ENCODE results near the gene CSTPP1. TPM values are rescaled to one million over a fixed set of nuclear protein-coding genes. Genes with fewer than 3 reads are reported as not detected.

Gene CSTPP1
- total and polyA plus RNA-seq, 2 of the 8 experiments (the other 6 are each of a cell fraction or from before 2014, with no cell fraction given): 24.2 to 28.7 TPM

- no peaks in the 10 kb centered on the region for H3K9me3 ChIP-seq (ENCODE audit: insufficient read depth in 2 of 2, low read depth in 1 of 2, low read length in 1 of 2)
- CTCF ChIA-PET (ENCODE audit: partially characterized antibody): interaction anchor here (0.6 to 6.3 kb wide), 16 partner anchors 8 to 261 kb away, joined by 3 to 81 read pairs (median 4); partner anchors contain the start of gene LRP4
- no peak overlapping the region for H4K5ac ChIP-seq (ENCODE audit: insufficient read length, low read depth, low read length)
- H3K18ac ChIP-seq (ENCODE audit: extremely low read depth, low read length): no peak overlapping the region
- no peak overlapping the region for H3K27ac ChIP-seq (ENCODE audit: low read depth, low read length)
- POLR2A ChIA-PET (ENCODE audit: partially characterized antibody): interaction anchor here (0.6 to 1.5 kb wide), 8 partner anchors 9 to 1308 kb away, joined by 3 to 6 read pairs (median 3); no protein-coding TSS in a partner anchor
- peaks cover 0 to 4% (median 2%) of the 10 kb centered on the region in 4 experiments; a peak in 4 of 7 replicates for H3K4me1 ChIP-seq (replicated peaks in 1 of 4; ENCODE audit: control insufficient read depth in 3 of 4, insufficient read depth in 4 of 4, low read length in 3 of 4)
- H4K91ac ChIP-seq (replicated peaks; ENCODE audit: insufficient read length, low read length): no peak overlapping the region
- H2BK5ac ChIP-seq (ENCODE audit: low read depth, low read length): no peak overlapping the region
- no peaks in the 10 kb centered on the region for H3K36me3 ChIP-seq (ENCODE audit: control insufficient read depth in 2 of 4, insufficient read depth in 4 of 4, low read length in 3 of 4)
- no peak overlapping the region for H2BK20ac ChIP-seq (ENCODE audit: low read length)
- H2AFZ ChIP-seq (ENCODE audit: low read length): no peak overlapping the region
- H2AK5ac ChIP-seq (ENCODE audit: low read depth, low read length): no peak overlapping the region
- FAIRE-seq (no peak), DNase-seq (ENCODE audit: low read depth in 1 of 2, low spot score in 2 of 2) (no peak)
- no peaks in the 10 kb centered on the region for H3K79me2 ChIP-seq (ENCODE audit: control insufficient read depth in 1 of 2, insufficient read depth in 2 of 2, low read length in 2 of 2)
- H2BK12ac ChIP-seq (ENCODE audit: low read depth, low read length): no peak overlapping the region
- H3K9ac ChIP-seq (replicated peaks in 1 of 4; ENCODE audit: extremely low read depth in 1 of 4, low read depth in 3 of 4, low read length in 3 of 4): 0 out of 7 replicates have a peak overlapping the region, but pooled peaks of 1 of the 4 experiments have one; percentile 18
- H3K56ac ChIP-seq (replicated peaks; ENCODE audit: insufficient read length, low read depth, low read length): no peak overlapping the region
- H4K20me1 ChIP-seq (replicated peaks in 1 of 2; ENCODE audit: control insufficient read depth in 1 of 2, insufficient read depth in 2 of 2, low read length in 2 of 2): peaks cover 0 to 2% of the 10 kb centered on the region in 2 experiments
- H2BK15ac ChIP-seq (ENCODE audit: low read length): no peak overlapping the region
- no peak overlapping the region for H3K14ac ChIP-seq (ENCODE audit: insufficient read length)
- H3K4me2 ChIP-seq (ENCODE audit: insufficient read depth in 1 of 2, low read depth in 2 of 2, low read length in 2 of 2): no peak overlapping the region
- H4K8ac ChIP-seq (ENCODE audit: extremely low read depth, insufficient read depth, low read length): no peak overlapping the region
- no peak overlapping the region for H3K23ac ChIP-seq (ENCODE audit: insufficient read length)
- no peaks in the 10 kb centered on the region for H3K79me1 ChIP-seq (ENCODE audit: low read depth, low read length)
- WGBS, 2 experiments (ENCODE audit: extremely low coverage in 1 of 2, insufficient coverage in 1 of 2, insufficient read length in 1 of 2, insufficient replicate concordance in 2 of 2, low coverage in 1 of 2, low lambda C conversion rate in 2 of 2, missing lambda C conversion rate in 1 of 2): 82 to 100% methylated on average over 1 to 18 of the region's 18 CpGs
- H3K23me2 ChIP-seq (ENCODE audit: low read depth, low read length): no peaks in the 10 kb centered on the region
- H3K27me3 ChIP-seq (replicated peaks in 1 of 4; ENCODE audit: control insufficient read depth in 3 of 4, extremely low read depth in 1 of 4, insufficient read depth in 3 of 4, low read length in 3 of 4): no peaks in the 10 kb centered on the region
- no peak overlapping the region for H2BK120ac ChIP-seq (replicated peaks; ENCODE audit: low read depth, low read length)
- H3K4ac ChIP-seq (replicated peaks; ENCODE audit: insufficient read length, low read depth, low read length): no peak overlapping the region
- H3K4me3 ChIP-seq (ENCODE audit: extremely low read depth in 1 of 4, insufficient read depth in 2 of 4, low read depth in 3 of 4, low read length in 4 of 4): no peak overlapping the region
- TF ChIP-seq RXRA (IDR thresholded peaks at IDR 0.05; ENCODE audit: insufficient read depth, low read depth, low read length): no peak
Measured at GRCh38 chr11:47154616-47155570, 218.3 kb downstream of the CSTPP1 start.
